IMR-90 (cell line): ENCODE measurements around the gene NF1.

Experiments
- CHD1 ChIP-seq: IDR thresholded peaks from 2 replicates; pipeline ENCODE4 v1.6.1; 2012; ENCODE audit warnings: low read depth, low read length, improper control_type of control experiment
- CTCF ChIP-seq: conservative IDR thresholded peaks from 2 replicates; pipeline ENCODE4 v1.5.1; 2012; ENCODE audit warnings: mild to moderate bottlenecking, low read depth, low read length, improper control_type of control experiment
- ELK1 ChIP-seq: fragments of 150-350 bp; IDR thresholded peaks from 2 replicates; pipeline ENCODE4 v1.6.1; 2016; ENCODE audit warnings: low read depth, mild to moderate bottlenecking, low read length, moderate library complexity, borderline replicate concordance
- MAFK ChIP-seq: IDR thresholded peaks from 2 replicates; pipeline ENCODE4 v1.6.1; 2012; ENCODE audit warnings: low read depth, low read length, improper control_type of control experiment
- NFE2L2 ChIP-seq: fragments of 150-350 bp; IDR thresholded peaks from 2 replicates; pipeline ENCODE4 v1.6.1; 2016; ENCODE audit warnings: low read depth, mild to moderate bottlenecking, low read length
- POLR2A ChIP-seq: IDR thresholded peaks from 2 replicates; pipeline ENCODE4 v1.6.1; 2012; ENCODE audit warnings: mild to moderate bottlenecking, low read depth, low read length
- RAD21 ChIP-seq: IDR thresholded peaks from 2 replicates; pipeline ENCODE4 v1.6.1; 2012; ENCODE audit warnings: low read length, improper control_type of control experiment
- RFX5 ChIP-seq: IDR thresholded peaks from 2 replicates; pipeline ENCODE4 v1.8.0; 2012; ENCODE audit warnings: low read depth, mild to moderate bottlenecking, low read length, moderate library complexity
- SMC3 ChIP-seq: fragments of 150-350 bp; IDR thresholded peaks from 2 replicates; pipeline ENCODE4 v1.6.1; 2016; ENCODE audit warnings: low read depth, mild to moderate bottlenecking, antibody characterized with exemption, low read length, moderate library complexity
- USF2 ChIP-seq: fragments of 150-350 bp; IDR thresholded peaks from 2 replicates; pipeline ENCODE4 v1.6.1; 2017; ENCODE audit warnings: mild to moderate bottlenecking, antibody characterized with exemption, low read length, low read depth

- TF ChIP-seq CTCF (no peak), POLR2A (no peak), MAFK (no peak), RAD21 (no peak), USF2 (no peak), NFE2L2 (no peak), ELK1 (no peak), CHD1 (no peak), SMC3 (no peak), RFX5 (no peak)
Measured at GRCh38 chr17:31174215-31174614, 79.4 kb downstream of the NF1 start.
